ENCODE measurements around the gene SLC39A12. TPM values are rescaled to one million over a fixed set of nuclear protein-coding genes. Genes with fewer than 3 reads are reported as not detected.

The SLC39A12 gene
- total RNA-seq, 2 experiments from 2014 or later = not detected

DNA sequence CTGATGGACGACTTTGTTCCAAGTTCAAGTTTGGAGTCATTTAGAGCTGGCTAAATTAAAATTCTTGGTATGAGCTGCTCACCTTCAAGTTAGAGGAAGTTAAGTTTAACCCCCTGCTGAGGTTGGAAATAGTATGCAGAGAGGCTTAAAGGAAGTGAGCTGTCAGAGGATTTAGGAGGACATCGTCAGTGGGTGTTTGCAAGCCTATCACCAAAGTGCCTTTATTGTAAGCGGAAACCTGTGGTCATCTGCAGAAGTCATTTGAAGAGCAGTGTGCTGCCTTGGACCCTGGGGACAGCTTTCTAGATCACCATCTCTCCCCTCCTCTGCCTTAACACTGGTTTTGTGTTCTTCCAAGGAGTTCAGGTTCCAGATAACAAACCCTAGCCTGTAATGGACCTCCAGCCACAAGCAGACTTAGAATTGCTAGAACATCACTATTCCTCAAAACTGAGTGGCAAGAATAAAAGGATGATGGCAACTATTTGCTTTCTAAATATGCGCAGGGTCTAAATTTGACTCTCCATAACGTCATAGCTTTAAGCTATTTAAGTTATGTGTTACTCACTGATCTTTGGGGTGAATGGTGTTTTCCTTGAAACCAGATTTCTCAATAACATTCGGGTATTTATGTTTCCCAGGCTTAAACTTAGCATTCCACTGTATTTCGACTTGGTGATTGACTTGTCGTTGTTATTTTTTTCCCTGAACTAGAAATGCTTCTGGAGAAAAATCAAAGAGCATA is 93.4 kb downstream of the SLC39A12 start:
- POLR2A ChIA-PET = no interaction called here
- Mint-ChIP-seq H3K36me3 (ENCODE audit: low read depth) (no peaks in the 10 kb centered on the region), H3K4me3 (no peak overlapping the region), H3K4me1 (no peaks in the 10 kb centered on the region), H3K9me3 (no peaks in the 10 kb centered on the region), H3K27me3 (no peaks in the 10 kb centered on the region), H3K27ac (no peak overlapping the region)
- CTCF ChIA-PET = no interaction called here
- DNase-seq = no peak

DNA sequence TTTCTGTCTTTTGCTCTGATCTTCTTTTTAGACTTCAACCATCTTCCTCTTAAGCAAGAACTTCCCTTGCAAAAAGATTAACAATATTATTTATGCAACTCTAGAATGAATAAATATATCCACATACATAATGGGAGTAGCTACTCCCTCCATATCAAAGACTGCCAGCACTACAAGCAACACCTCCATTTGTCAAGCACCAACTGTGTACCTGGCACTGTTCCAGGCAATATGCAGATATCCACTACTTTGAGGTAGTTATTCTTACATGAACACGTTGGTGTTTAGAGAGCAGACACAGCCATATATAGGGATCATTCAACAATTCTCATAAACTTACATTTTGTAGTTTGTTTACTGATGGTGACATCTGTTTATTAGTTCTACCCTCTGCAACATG is 104.9 kb downstream of the SLC39A12 start:
- Mint-ChIP-seq H3K27me3 (no peaks in the 10 kb centered on the region), H3K27ac (no peak overlapping the region), H3K9me3 (peaks cover 10% of the 10 kb centered on the region), H3K36me3 (ENCODE audit: low read depth) (no peaks in the 10 kb centered on the region), H3K4me1 (no peaks in the 10 kb centered on the region), H3K4me3 (no peak overlapping the region)
- no peak for DNase-seq
- ChIA-PET POLR2A (no interaction called here), CTCF (no interaction called here)

DNA sequence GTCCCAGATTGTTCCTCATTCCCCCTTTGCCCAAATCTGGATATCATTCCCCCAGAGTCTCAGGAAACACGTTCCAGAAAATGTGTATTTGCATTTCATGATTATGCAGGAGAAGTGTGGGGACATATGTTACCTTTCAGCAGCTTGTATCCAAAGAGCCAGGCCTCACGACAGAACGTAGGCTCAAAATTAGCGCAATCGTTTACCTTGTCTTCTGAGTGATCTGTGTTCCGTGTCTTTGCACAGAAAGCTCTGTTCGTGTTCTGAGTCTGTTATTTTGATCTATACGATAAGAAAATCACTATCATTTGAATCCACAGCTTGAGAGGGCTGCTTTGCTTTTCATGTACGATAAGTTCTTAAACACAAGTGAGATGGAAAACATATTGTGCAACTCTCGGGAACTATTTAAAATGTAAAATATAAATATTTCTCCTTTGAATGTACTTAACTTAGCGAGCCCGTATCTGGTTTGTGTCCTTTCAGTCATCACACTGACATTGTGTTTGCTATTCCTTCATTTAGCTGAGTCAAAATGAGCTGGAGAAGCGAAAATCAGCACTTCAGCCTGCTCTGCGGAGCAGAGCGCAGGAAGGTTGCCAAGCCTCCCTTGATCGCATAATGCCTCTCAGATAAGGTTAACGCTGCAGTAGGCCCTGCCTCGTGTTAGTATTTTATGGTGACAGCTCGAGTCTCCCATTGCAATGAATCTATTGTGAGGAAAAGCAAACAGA is 108.3 kb downstream of the SLC39A12 start:
- H3K4me1 Mint-ChIP-seq = no peaks in the 10 kb centered on the region
- H3K27me3 Mint-ChIP-seq = no peaks in the 10 kb centered on the region
- peaks cover 10% of the 10 kb centered on the region for H3K9me3 Mint-ChIP-seq
- ChIA-PET POLR2A (no interaction called here), CTCF (interaction anchor here (1.2 kb wide), 1 partner anchor 12 kb away, joined by 3 read pairs; no protein-coding TSS in a partner anchor)
- DNase-seq = no peak
- no peak overlapping the region for H3K4me3 Mint-ChIP-seq
- no peak overlapping the region for H3K27ac Mint-ChIP-seq
- no peaks in the 10 kb centered on the region for H3K36me3 Mint-ChIP-seq (ENCODE audit: low read depth)

DNA sequence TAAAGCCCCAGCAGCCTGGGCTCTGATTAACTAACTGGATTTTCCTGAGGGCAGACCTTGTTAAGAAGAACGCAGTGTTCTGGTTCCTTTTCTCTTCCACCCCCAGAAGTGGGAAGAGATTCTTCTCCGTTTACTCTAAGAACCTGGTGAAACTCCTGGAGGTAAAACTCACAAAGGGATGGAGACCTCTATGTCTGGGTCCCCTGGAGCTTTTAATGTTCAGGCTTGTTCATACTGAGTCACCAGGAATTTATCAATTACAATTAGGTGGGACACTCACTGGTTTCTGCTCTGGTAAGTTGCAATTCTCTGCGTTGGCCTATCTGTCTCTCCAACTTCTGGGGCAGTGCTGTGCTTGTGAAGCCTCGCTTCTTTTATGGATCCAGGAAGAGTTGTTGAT is 115.2 kb downstream of the SLC39A12 start:
- POLR2A ChIA-PET = no interaction called here
- H3K27me3 Mint-ChIP-seq = no peaks in the 10 kb centered on the region
- H3K27ac Mint-ChIP-seq = no peak overlapping the region
- no peak for DNase-seq
- no peak overlapping the region for H3K4me3 Mint-ChIP-seq
- H3K9me3 Mint-ChIP-seq = peaks cover 4% of the 10 kb centered on the region
- no peaks in the 10 kb centered on the region for H3K36me3 Mint-ChIP-seq (ENCODE audit: low read depth)
- no peaks in the 10 kb centered on the region for H3K4me1 Mint-ChIP-seq
- CTCF ChIA-PET = no interaction called here

DNA sequence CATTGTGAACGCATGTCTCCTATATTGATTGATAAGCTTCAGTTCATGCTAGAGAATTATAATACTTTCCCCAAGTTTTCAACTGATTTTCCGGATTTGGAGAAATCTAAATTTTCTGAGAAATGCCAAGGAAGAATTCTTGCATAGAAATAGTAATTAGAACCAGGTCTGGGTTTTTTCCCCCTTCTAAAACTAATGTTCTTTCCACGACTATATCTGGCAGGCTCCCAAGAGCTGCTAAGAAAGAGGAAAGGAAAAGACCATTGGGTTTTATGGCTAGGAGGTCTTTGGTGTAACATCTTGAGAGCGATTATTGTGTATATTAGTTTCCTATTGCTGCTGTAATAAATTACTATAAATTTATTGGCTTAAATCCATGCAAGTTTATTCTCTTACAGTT is 116.7 kb downstream of the SLC39A12 start:
- Mint-ChIP-seq H3K27me3 (no peaks in the 10 kb centered on the region), H3K27ac (no peak overlapping the region), H3K4me3 (no peak overlapping the region), H3K9me3 (peaks cover 4% of the 10 kb centered on the region), H3K36me3 (ENCODE audit: low read depth) (no peaks in the 10 kb centered on the region), H3K4me1 (no peaks in the 10 kb centered on the region)
- ChIA-PET POLR2A (no interaction called here), CTCF (no interaction called here)
- DNase-seq = no peak

DNA sequence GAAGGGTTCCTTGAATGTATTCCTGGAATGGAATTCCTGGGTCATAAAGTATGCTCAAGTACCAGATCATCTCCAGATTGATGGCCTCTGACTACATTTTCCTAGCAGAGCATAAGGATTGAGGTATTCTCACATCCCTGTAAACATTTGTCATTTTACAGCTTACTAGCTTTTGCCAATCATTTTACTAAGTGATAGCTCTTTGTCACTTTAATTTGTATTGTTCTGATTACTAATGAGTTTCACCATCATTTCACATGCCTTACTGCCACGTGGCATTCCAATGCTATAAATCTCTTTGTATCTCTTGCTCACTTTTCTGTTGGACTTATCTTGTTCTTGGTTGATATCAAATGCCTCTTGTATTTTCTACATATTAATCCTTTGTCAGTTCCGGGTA is 119.9 kb downstream of the SLC39A12 start:
- H3K27ac Mint-ChIP-seq = no peak overlapping the region
- H3K4me3 Mint-ChIP-seq = no peak overlapping the region
- no peaks in the 10 kb centered on the region for H3K36me3 Mint-ChIP-seq (ENCODE audit: low read depth)
- ChIA-PET CTCF (no interaction called here), POLR2A (interaction anchor here (0.6 kb wide), 1 partner anchor 75 kb away, joined by 3 read pairs; no protein-coding TSS in a partner anchor)
- H3K27me3 Mint-ChIP-seq = no peaks in the 10 kb centered on the region
- peaks cover 4% of the 10 kb centered on the region for H3K9me3 Mint-ChIP-seq
- no peaks in the 10 kb centered on the region for H3K4me1 Mint-ChIP-seq
- DNase-seq = no peak

DNA sequence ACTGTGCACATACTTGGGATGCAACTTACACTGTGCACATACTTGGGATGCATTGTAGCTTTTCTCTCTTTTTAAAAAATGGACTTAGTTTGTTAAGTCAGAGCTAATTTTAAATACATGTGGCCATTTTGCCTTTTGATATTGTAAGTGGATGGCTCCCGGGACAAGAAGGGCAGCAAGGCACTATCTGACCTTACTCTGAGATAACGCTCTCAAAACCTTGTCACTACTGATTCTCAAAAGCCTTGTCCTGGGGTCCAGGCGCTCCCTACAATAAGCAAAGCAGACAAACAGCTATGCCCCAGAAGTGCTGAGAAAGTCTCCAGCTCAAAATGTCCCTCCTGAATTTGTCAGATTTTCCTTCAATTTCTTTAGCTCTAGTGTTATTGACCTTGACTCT is 121.6 kb downstream of the SLC39A12 start:
- H3K27me3 Mint-ChIP-seq = no peaks in the 10 kb centered on the region

DNA sequence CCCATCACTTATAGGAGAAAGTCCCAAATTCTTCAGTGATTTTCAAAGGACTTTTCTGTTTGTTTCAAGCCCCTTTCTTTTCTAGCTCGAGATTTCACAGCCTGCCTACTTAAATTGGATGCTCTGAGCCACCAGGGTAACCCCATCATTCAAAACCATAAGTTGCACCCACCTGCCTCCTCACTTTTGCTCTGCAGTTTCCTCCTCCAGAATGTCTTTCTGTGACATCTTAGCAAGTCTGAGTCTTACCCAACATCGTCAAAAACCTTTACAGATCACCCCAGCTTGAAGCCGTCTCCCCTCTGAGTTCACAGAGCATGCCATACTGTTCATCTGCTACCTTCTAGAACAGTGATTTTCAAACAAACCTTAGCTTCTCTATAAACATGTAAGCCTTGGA is 124.2 kb downstream of the SLC39A12 start:
- DNase-seq = no peak
- POLR2A ChIA-PET = interaction anchor here (0.6 kb wide), 1 partner anchor 449 kb away, joined by 3 read pairs; no protein-coding TSS in a partner anchor
- H3K4me1 Mint-ChIP-seq = no peaks in the 10 kb centered on the region
- no peak overlapping the region for H3K4me3 Mint-ChIP-seq
- no peaks in the 10 kb centered on the region for H3K9me3 Mint-ChIP-seq
- no peaks in the 10 kb centered on the region for H3K27me3 Mint-ChIP-seq
- H3K27ac Mint-ChIP-seq = no peak overlapping the region
- H3K36me3 Mint-ChIP-seq (ENCODE audit: low read depth) = no peaks in the 10 kb centered on the region
- CTCF ChIA-PET = no interaction called here

More for the DNA sequence above, 121.6 kb downstream of the SLC39A12 start:
- ChIA-PET CTCF (no interaction called here), POLR2A (no interaction called here)
- no peak for DNase-seq
- no peaks in the 10 kb centered on the region for H3K4me1 Mint-ChIP-seq
- no peaks in the 10 kb centered on the region for H3K36me3 Mint-ChIP-seq (ENCODE audit: low read depth)
- H3K4me3 Mint-ChIP-seq = no peak overlapping the region
- peaks cover 4% of the 10 kb centered on the region for H3K9me3 Mint-ChIP-seq
- H3K27ac Mint-ChIP-seq = no peak overlapping the region

DNA sequence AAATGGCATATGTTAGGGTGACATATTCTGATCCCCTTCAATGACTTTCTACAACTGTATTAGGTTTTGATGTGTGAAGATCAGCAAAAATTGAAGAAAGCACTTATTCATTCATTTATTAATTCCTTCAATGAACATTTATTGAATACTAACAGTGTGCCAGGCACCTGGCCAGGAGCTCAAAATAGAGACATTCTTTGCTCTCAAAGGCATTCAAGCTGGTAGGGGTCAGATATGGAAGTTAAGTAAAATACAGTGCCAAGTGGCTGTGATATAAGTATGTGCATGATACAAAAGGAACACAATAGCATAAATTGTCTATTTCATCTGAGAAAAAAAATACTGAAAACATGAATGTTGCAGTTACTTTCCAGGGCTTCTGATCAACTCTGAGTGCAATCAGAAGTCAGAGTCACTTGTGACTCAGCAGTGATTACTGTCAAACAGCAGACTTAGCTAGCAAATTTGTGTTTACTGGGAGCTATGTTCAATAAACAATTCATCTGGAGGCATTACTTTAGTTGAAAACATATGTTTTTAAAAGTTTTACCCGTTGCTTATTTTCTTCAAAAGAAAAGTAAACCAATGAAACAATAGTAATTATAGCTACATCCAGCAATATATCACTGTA is 128.1 kb downstream of the SLC39A12 start:
- POLR2A ChIA-PET = no interaction called here
- no peak for DNase-seq
- Mint-ChIP-seq H3K27ac (no peak overlapping the region), H3K27me3 (no peaks in the 10 kb centered on the region), H3K4me1 (no peaks in the 10 kb centered on the region), H3K4me3 (no peak overlapping the region), H3K9me3 (no peaks in the 10 kb centered on the region), H3K36me3 (ENCODE audit: low read depth) (no peaks in the 10 kb centered on the region)
- CTCF ChIA-PET = no interaction called here

DNA sequence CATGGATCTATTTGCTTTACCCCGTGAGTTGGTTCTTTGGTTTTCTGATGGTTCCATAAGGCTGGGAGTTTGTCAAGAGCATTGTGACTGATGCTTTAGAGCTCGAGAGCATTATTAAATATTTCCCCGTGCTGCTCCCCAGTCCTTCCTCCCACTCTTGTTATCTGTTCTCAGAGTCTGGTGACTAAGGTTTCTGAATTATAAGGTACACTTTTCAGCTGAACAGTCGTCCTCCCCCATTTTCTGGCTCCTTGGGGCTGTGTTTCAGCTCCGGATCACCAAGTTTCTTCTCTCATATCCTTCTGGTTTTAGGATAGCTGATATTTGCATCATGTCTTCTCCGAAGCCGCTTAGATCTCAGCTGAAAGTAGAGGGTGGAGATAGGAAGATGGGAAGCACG is 130.7 kb downstream of the SLC39A12 start:
- H3K36me3 Mint-ChIP-seq (ENCODE audit: low read depth) = no peaks in the 10 kb centered on the region
- DNase-seq = no peak
- no peaks in the 10 kb centered on the region for H3K27me3 Mint-ChIP-seq
- no peak overlapping the region for H3K27ac Mint-ChIP-seq
- ChIA-PET CTCF (no interaction called here), POLR2A (no interaction called here)
- no peaks in the 10 kb centered on the region for H3K9me3 Mint-ChIP-seq
- no peaks in the 10 kb centered on the region for H3K4me1 Mint-ChIP-seq
- H3K4me3 Mint-ChIP-seq = no peak overlapping the region

DNA sequence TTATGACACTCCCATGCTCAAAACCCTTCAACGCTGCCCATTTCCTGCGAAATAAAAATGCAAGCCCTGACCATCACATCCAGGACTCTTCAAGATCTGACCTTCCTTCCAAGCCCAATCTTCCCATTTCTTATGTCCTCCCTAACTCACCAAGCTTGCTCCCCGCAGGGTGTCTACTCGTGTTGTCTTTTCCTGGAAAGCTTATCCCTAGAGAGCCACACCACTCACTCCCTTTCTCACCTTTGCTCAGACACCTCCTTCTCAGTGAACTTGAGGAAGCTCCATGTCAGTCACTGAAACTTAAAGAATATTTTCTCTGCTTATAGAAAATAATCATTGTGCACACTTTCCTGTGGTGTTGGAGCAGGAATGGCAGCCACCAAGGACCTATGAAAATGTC is 134.1 kb downstream of the SLC39A12 start:
- ChIA-PET CTCF (no interaction called here), POLR2A (no interaction called here)
- no peaks in the 10 kb centered on the region for H3K4me1 Mint-ChIP-seq
- H3K27ac Mint-ChIP-seq = no peak overlapping the region
- H3K9me3 Mint-ChIP-seq = no peaks in the 10 kb centered on the region
- no peaks in the 10 kb centered on the region for H3K27me3 Mint-ChIP-seq
- no peak overlapping the region for H3K4me3 Mint-ChIP-seq
- H3K36me3 Mint-ChIP-seq (ENCODE audit: low read depth) = no peaks in the 10 kb centered on the region
- no peak for DNase-seq

DNA sequence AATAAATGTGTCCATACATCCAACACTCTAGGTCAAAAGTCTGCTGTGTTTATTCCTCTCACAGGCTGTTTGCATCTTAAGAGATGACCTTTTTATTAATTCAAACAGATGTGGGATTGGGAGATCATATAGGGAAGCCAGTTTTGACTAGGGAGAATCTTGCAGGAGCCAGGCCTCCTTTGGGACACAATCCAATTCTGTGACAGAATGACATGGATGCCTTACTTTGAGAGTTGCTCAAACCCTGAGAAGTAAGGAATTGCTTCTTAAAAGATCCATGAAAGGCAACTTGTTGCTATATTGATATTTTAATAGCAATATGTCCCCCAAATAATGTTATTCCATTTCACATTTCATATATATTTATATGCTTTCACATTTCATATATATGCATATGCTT is 135.0 kb downstream of the SLC39A12 start:
- H3K9me3 Mint-ChIP-seq = peaks cover 2% of the 10 kb centered on the region
- no peaks in the 10 kb centered on the region for H3K27me3 Mint-ChIP-seq
- no peaks in the 10 kb centered on the region for H3K4me1 Mint-ChIP-seq
- CTCF ChIA-PET = no interaction called here
- H3K4me3 Mint-ChIP-seq = no peak overlapping the region
- H3K36me3 Mint-ChIP-seq (ENCODE audit: low read depth) = no peaks in the 10 kb centered on the region
- POLR2A ChIA-PET = no interaction called here
- no peak for DNase-seq
- no peak overlapping the region for H3K27ac Mint-ChIP-seq

DNA sequence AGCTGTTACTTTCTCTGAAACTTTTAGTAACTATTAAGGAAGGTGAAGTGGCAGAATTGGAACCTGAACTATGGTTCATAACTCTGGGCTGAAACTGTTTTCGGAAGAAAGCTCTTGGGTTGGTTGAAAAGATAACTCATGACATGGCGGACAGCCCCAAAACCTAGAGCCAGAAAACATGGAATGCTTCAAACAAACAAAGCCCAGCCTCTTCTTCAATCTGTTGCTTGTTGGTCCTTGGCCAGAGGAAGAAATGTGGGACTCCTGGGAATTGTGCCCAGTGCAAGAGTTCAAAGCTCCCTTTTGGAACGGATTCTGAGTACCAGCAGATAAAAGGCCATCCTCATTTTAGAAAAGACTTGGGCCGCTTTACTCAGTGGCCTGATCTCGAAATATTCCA is 135.6 kb downstream of the SLC39A12 start:
- ChIA-PET CTCF (no interaction called here), POLR2A (no interaction called here)
- H3K27ac Mint-ChIP-seq = no peak overlapping the region
- H3K4me1 Mint-ChIP-seq = no peaks in the 10 kb centered on the region
- no peaks in the 10 kb centered on the region for H3K36me3 Mint-ChIP-seq (ENCODE audit: low read depth)
- no peaks in the 10 kb centered on the region for H3K27me3 Mint-ChIP-seq
- no peak overlapping the region for H3K4me3 Mint-ChIP-seq
- DNase-seq = no peak
- H3K9me3 Mint-ChIP-seq = peaks cover 2% of the 10 kb centered on the region

Data from activated CD4-positive, alpha-beta memory T cell treated with anti-CD3 and anti-CD28 coated beads, Interleukin-2, amount 10 ng/mL, durations not matched to agents 7 days and 5 days (primary cell).